Stimulated activated CD8-positive, alpha-beta memory T cell treated with anti-CD3 and anti-CD28 coated beads, Interleukin-15, amount 100 ng/mL, for 48 hours (primary cell): Measurements from ENCODE around the gene STK10.

Experiments used
- DNase-seq, 2 donors: peaks; one replicate each; pipeline ENCODE4 v3.0.0-alpha.2; 2020; ENCODE audit warnings: low read depth in 2 of 2

STK10 gene

GRCh38 chr5:172188893-172189692, 1.1 kb upstream of the STK10 start:
- no peak for DNase-seq

- peak; percentile 58 to 61 for DNase-seq
These were observed 649 bp downstream of the STK10 start for GRCh38 chr5:172187118-172188032.

GRCh38 chr5:172186114-172186695, 1.8 kb downstream of the STK10 start:
- no peak for DNase-seq

- DNase-seq: no peak
These were observed 2.9 kb downstream of the STK10 start for GRCh38 chr5:172185096-172185461.

- no peak for DNase-seq
These were observed 4.1 kb downstream of the STK10 start for GRCh38 chr5:172183881-172184280.

GRCh38 chr5:172182291-172182690, 5.7 kb downstream of the STK10 start:
- no peak for DNase-seq

- no peak for DNase-seq
These were observed 7.1 kb downstream of the STK10 start for GRCh38 chr5:172180936-172181335.

- DNase-seq: peak; percentile 52 to 53
These were observed 8.7 kb downstream of the STK10 start for GRCh38 chr5:172178991-172179989.

- DNase-seq: peak in 1 of 2 donors; percentile 40
These were observed 9.6 kb downstream of the STK10 start for GRCh38 chr5:172178301-172178987.

GRCh38 chr5:172177176-172177575, 10.8 kb downstream of the STK10 start:
- no peak for DNase-seq

- DNase-seq: peak; percentile 91 to 92
These were observed 12.7 kb downstream of the STK10 start for GRCh38 chr5:172175263-172175719.

GRCh38 chr5:172173564-172174153, 14.4 kb downstream of the STK10 start:
- peak; percentile 78 to 86 for DNase-seq

GRCh38 chr5:172172912-172173563, 15.0 kb downstream of the STK10 start:
- DNase-seq: no peak

- no peak for DNase-seq
These were observed 16.9 kb downstream of the STK10 start for GRCh38 chr5:172171118-172171517.

GRCh38 chr5:172170251-172170701, 17.7 kb downstream of the STK10 start:
- no peak for DNase-seq

- no peak for DNase-seq
These were observed 18.8 kb downstream of the STK10 start for GRCh38 chr5:172169216-172169615.

- DNase-seq: no peak
These were observed 19.7 kb downstream of the STK10 start for GRCh38 chr5:172168311-172168710.

- no peak for DNase-seq
These were observed 20.1 kb downstream of the STK10 start for GRCh38 chr5:172167895-172168294.
